Heart left ventricle (tissue), 16 donors: ENCODE results near the gene EVX2. TPM values are rescaled to one million over a fixed set of nuclear protein-coding genes. Genes with fewer than 3 reads are reported as not detected.

Experiments
- ATAC-seq, 4 donors: fragments of 200-7000 bp; cut with Tn5 transposase; one replicate each; pipeline ENCODE4 v1.9.1; 2020 to 2022; ENCODE audit warnings: moderate library complexity in 4 of 4, mild to moderate bottlenecking in 3 of 4, moderate number of reproducible peaks in 1 of 4
- DNase-seq, 5 donors: peaks; one replicate each; pipeline ENCODE4 v3.0.0-alpha.2; 2020
- H3K27ac ChIP-seq, 12 donors: fragments of 200-600 bp; sonication (generic) in 4 of 12; one replicate each; pipeline versions ENCODE4 v1.5.0 to v1.8.0; 2016 to 2022; ENCODE audit warnings: mild to moderate bottlenecking in 2 of 12
- H3K27me3 ChIP-seq, 9 donors: fragments of 200-600 bp; sonication (generic) in 2 of 9; one replicate each; pipeline versions ENCODE4 v1.5.1 to v1.8.0; 2016 to 2022; ENCODE audit warnings: mild to moderate bottlenecking in 3 of 9
- H3K36me3 ChIP-seq, 9 donors: fragments of 200-600 bp; sonication (generic) in 2 of 9; one replicate each; pipeline versions ENCODE4 v1.5.0 to v1.8.0; 2018 to 2022; ENCODE audit warnings: mild to moderate bottlenecking in 2 of 9
- H3K4me1 ChIP-seq, 12 donors: fragments of 200-600 bp; sonication (generic) in 4 of 12; one replicate each; pipeline versions ENCODE4 v1.5.0 to v1.8.0; 2016 to 2022; ENCODE audit warnings: mild to moderate bottlenecking in 3 of 12
- H3K4me3 ChIP-seq, 12 donors: fragments of 200-600 bp; sonication (generic) in 4 of 12; one replicate each; pipeline versions ENCODE4 v1.5.0 to v1.8.0; 2017 to 2022; ENCODE audit warnings: mild to moderate bottlenecking in 9 of 12, moderate library complexity in 4 of 12
- H3K9me3 ChIP-seq, 12 donors: fragments of 200-600 bp; sonication (generic) in 4 of 12; one replicate each; pipeline versions ENCODE4 v1.5.0 to v1.8.0; 2016 to 2022; ENCODE audit warnings: mild to moderate bottlenecking in 1 of 12
- POLR2A ChIP-seq, 2 donors: fragments of 450-650 bp; IDR thresholded peaks; one replicate each; pipeline ENCODE4 v1.6.1; 2017; ENCODE audit warnings: antibody characterized with exemption in 2 of 2, mild to moderate bottlenecking in 2 of 2, moderate library complexity in 2 of 2
- WGBS, 4 donors: extraction: QIAGEN DNeasy Blood & Tissue Kit in 2 of 4; methylation state at CpG; one replicate each; pipeline versions ENCODE4 v1.1.5 to v1.1.7; 2013 to 2018; 5-methylcytosine and 5-hydroxymethylcytosine counted together
- intact Hi-C, 10 donors: fragments of 100-400 bp; cut with DNase I; formaldehyde crosslinking; loops; one replicate each; pipeline versions ENCODE4 v1.11.1 to v1.14.2; 2022
- polyA plus RNA-seq, 2 donors: library from polyadenylated mRNA; stranded (reverse); fragments of 200-250 nt; gene quantifications; one replicate each; pipeline ENCODE4 v1.2.3, GENCODE V29; 2013
- total RNA-seq, 9 donors: library from RNA; depleted of rRNA in 2 of 9; stranded (reverse); fragments of >200 nt in 2 of 9; fragmentation: NEBNext Ultra II Directional in 3 of 9; extraction: Animal tissue kit (Norgen Biotek cat#: 25700) in 3 of 9; gene quantifications; one replicate each; pipeline versions ENCODE4 v1.1.0 to v1.2.4, GENCODE V29; 2016 to 2023
- TF ChIP-seq, protein P1 (sequence below), 12 donors: fragments of 200-600 bp; sonication (generic) in 4 of 12; IDR thresholded peaks; one replicate each; pipeline versions ENCODE4 v1.5.0 to v1.8.0; 2018 to 2022; ENCODE audit warnings: antibody characterized with exemption in 12 of 12, mild to moderate bottlenecking in 5 of 12
- donor health status: ischemic (EF 13 %, LVEDD 7.1; RV severe dilation, severe dysfunction).
- donor health status: healthy with polysubstance abuse.
- donor health status: DM: no; HTN: yes; CAD: no.
- donor health status: DM: no; HTN: no; CAD: no.
- donor health status: ischemic (EF 25% LVEDD 6.9; RV normal size, moderate dysfunction).
- donor health status: ischemic (EF 25% LVEDD 5.7; RV mildly dilated, moderate dysfunction).
- donor health status: healthy.
- donor health status: DM: yes; HTN: yes; CAD: no.
- donor health status: ischemic (EF 35%, LVEDD 5.7; RV mildly dilated, moderate dysfunction).
- donor health status: nonischemic (EF 11% LVEDD 7.7; RV severe dilation, severe dysfunction).
- donor health status: DM: yes; HTN: yes; CAD: no.
- donor health status: PGD.
- donor health status: ischemic (EF 29% LVEDD 5.4; RV normal size, mild dysfunction).
- donor health status: nonischemic (EF 23%, LVEDD 6.1; RV moderate dilation, normal function).

The EVX2 gene
- total and polyA plus RNA-seq, 11 donors = 0.06 TPM; not detected in 10

DNA sequence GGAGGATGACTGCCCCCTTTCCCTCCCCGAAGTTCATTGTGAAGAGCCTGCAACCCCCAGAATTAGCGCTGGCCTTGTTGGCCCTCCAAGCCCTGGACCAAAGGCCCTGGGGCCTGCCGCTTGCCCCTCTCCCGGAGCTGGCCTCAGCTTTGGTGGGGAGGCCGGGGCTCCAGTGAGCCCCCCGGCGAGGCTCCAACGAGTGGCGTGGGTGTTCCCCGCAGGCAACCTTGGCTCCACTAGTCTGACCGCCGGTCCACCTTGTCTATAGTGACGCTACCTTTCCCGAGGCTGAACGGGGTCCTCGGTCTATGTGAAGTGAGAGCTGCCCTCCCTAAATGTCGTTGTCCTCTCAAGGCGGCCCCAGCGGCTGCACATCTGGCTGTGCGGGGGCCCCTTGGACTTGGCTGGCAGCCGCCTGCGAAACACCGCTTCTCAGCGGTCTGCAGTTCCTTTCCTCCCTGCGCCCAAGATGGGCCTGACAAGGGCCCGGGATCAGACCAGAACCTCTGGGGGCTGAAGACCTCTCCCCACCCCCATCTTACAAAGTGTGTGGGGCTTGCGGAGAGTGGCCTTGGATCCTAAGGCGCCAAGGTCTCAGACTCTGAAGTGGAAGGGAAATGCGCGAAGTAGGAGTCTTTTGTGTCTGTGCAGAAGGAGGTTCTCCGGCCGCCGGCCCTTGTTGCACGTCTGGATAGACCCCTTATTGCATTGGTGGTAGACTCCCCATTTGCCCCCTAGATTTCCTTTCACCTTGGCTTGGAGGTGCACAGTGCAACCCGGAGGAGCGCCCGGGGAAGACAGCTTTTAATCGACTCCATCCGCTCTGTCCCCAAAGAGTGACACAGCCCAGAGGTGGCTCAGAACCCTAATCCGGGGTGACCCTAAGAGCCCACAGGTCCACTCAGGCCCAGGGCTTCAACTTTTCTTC is 28.9 kb upstream of the EVX2 start:
- intact Hi-C loops = no loop called here
- Histone ChIP-seq H3K9me3 (no peaks in the 10 kb centered on the region), H3K36me3 (no peaks in the 10 kb centered on the region), H3K27ac (no peak overlapping the region), H3K27me3 (peaks cover 95 to 100% (median 99%) of the 10 kb centered on the region in 9 donors), H3K4me3 (no peak overlapping the region), H3K4me1 (peaks cover 0 to 24% (median 0%) of the 10 kb centered on the region in 12 donors)
- no peak for ATAC-seq
- DNase-seq = no peak
- no peak for TF ChIP-seq POLR2A (IDR thresholded peaks at IDR 0.05)
- TF ChIP-seq, protein P1, sequence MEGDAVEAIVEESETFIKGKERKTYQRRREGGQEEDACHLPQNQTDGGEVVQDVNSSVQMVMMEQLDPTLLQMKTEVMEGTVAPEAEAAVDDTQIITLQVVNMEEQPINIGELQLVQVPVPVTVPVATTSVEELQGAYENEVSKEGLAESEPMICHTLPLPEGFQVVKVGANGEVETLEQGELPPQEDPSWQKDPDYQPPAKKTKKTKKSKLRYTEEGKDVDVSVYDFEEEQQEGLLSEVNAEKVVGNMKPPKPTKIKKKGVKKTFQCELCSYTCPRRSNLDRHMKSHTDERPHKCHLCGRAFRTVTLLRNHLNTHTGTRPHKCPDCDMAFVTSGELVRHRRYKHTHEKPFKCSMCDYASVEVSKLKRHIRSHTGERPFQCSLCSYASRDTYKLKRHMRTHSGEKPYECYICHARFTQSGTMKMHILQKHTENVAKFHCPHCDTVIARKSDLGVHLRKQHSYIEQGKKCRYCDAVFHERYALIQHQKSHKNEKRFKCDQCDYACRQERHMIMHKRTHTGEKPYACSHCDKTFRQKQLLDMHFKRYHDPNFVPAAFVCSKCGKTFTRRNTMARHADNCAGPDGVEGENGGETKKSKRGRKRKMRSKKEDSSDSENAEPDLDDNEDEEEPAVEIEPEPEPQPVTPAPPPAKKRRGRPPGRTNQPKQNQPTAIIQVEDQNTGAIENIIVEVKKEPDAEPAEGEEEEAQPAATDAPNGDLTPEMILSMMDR (IDR thresholded peaks at IDR 0.05) = no peak
- WGBS, 4 donors = 4 to 9% (median 6%) methylated on average over 33 to 40 of the region's 40 CpGs

- H3K27me3 ChIP-seq = peaks cover 93 to 99% (median 96%) of the 10 kb centered on the region in 9 donors
- ATAC-seq (no peak), DNase-seq (no peak)
- 3 to 8% (median 5%) methylated on average over 26 to 29 of the region's 29 CpGs for WGBS, 4 donors
- no peak overlapping the region for H3K27ac ChIP-seq
- H3K36me3 ChIP-seq = no peaks in the 10 kb centered on the region
- H3K4me1 ChIP-seq = peaks cover 0 to 30% (median 4%) of the 10 kb centered on the region in 12 donors
- H3K9me3 ChIP-seq = no peaks in the 10 kb centered on the region
- no peak overlapping the region for H3K4me3 ChIP-seq
- TF ChIP-seq, protein P1 (IDR thresholded peaks at IDR 0.05) = no peak
- no peak for TF ChIP-seq POLR2A (IDR thresholded peaks at IDR 0.05)
- intact Hi-C loops = no loop called here
Measured at GRCh38 chr2:176111846-176112374, 28.1 kb upstream of the EVX2 start.

DNA sequence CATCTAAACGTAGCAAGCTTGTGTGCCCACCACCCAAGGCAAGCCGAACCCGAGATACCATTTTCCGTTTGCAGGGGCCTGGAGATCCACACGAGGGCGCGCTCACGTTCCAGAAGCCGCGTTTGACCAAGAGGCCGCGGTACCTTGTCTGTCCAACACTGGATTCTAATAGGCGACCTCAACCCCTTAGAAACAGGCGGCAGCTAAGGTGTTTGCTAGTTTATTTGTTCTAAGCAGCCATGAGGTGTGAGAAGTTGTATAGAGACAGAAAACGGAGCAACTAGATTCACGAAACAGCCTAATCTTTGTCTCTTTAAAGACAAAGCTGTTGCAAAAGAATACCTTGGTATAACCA is 27.5 kb upstream of the EVX2 start:
- TF ChIP-seq POLR2A (IDR thresholded peaks at IDR 0.05) = no peak
- TF ChIP-seq, protein P1 (IDR thresholded peaks at IDR 0.05) = peak in 10 of 12 donors; percentile 27 to 56 (median 44)
- Histone ChIP-seq H3K27me3 (peaks cover 93 to 99% (median 96%) of the 10 kb centered on the region in 9 donors), H3K27ac (no peak overlapping the region), H3K9me3 (no peaks in the 10 kb centered on the region), H3K4me3 (no peak overlapping the region), H3K4me1 (peaks cover 0 to 32% (median 7%) of the 10 kb centered on the region in 12 donors), H3K36me3 (no peaks in the 10 kb centered on the region)
- ATAC-seq = no peak
- no peak for DNase-seq
- intact Hi-C loops = no loop called here
- WGBS, 4 donors = 3 to 4% (median 3%) methylated on average over 16 of the region's 16 CpGs
